HG02973 (cell line): Measurements from ENCODE around the gene AKAP6.
"Not testable (repeated sequence)": the region's sequence is repeated elsewhere in the genome, so short reads cannot be mapped to it uniquely, and the experiment has no call there.

Source experiments
- ATAC-seq: cut with Tn5 transposase; IDR thresholded peaks from one replicate; pipeline ENCODE4 v1.9.1; 2021; ENCODE audit warnings: moderate library complexity; ENCODE audit not compliant: unreplicated experiment

Gene AKAP6

DNA sequence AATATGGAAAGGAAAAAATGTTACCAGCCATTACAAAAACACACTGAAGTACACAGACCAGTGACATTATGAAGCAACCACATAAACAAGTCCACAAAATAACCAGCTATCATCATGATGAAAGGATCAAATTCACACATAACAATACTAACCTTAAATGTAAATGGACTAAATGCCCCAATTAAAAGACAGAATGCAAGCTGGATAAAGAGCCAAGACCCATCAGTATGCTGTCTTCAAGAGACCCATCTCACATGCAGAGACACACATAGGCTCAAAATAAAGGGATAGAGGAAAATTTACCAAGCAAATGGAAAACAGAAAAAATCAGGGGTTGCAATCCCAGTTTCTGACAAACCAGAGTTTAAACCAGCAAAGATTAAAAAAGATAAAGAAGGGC lies 463.9 kb downstream of the AKAP6 start:
- ATAC-seq = not testable (repeated sequence)

DNA sequence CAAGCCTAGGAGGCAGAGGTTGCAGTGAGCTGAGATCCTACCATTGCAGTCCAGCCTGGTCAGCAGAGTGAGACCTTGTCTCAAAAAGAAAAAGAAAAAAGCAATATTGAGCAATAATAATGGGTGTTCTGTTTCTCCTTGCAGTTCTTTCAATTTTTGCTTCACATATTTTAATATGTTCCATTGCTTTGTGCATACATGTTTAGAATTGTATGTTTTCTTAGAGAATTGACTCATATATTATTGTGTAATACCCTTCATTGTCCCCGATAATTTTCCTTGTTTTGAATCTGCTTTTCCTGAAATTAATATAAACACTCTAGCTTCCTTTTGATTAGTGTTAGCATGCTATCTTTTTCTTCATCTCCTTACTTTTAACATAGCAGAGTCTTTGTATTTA lies 471.2 kb downstream of the AKAP6 start:
- ATAC-seq = no peak

DNA sequence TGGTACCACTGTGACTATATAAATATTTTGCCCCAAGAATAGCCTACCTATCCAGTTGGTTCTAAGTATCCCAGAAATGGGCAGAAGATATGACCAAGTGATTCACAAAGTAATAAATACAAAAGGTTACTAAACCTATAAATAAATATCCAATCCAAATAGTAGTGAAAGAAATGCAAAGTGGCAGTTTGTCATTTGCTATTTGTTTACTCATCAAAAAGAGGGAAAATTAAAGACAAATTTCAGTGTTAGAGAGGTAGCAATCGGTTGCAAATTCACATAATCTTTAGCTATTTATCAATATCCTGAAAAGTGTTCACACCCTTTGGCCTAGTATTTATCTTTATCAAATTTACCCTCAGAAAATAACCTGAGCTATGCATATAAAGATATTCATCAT lies 473.2 kb downstream of the AKAP6 start:
- no peak for ATAC-seq

DNA sequence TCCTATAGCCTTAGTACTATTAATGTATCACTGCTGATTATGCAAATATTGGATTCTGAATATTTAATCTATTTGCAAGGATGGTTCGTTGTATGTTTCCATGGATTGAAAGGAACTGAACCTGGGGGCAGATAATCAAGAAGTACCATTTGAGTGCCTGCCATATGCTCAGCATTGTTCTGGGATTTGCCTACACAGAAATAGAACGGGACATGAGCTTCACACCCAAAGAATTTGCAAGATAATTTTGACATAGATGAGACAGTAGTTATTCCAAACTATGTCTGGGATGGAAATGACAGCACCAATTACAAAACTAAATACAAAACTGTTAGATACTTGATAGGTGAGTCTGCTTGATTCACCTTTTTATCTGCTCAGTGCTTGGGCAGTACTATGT lies 476.9 kb downstream of the AKAP6 start:
- ATAC-seq = no peak

DNA sequence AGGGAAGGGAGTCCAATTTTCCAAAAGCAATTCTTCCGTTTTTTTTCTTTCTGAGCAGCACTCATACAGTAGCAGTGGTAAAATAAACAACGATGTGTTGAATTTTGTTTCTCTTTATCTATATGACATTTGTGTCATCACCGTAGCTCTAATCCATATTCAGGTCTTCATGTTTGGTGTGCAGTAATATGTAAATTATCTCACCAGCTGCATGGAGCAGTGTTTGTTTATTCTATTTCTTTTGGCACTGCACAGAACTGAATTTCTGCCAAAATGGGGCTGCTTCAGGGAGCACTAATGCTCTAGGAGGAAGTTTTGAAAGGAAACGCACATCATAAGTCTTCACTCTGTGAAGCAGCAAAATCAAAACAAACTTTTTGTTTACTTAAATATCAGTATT lies 479.5 kb downstream of the AKAP6 start:
- no peak for ATAC-seq

DNA sequence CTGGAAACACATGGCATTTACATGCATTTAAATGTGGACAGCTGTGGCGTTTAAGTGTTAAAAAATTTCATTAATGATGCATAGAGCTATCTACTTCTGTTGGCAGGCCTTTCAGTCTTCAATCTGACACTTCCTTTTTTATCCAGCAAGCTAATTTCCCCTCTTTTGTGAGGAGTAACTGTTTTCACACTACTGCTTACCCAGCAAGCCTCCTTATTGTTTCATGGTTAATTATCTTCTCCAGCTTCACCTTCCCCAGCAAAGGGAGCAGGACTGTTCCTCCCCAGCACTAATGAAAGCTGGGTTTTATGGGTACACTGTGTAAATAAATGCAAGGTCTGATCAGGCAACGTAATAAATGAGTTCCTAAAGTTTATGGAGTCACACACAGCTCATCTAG lies 480.2 kb downstream of the AKAP6 start:
- ATAC-seq = no peak

DNA sequence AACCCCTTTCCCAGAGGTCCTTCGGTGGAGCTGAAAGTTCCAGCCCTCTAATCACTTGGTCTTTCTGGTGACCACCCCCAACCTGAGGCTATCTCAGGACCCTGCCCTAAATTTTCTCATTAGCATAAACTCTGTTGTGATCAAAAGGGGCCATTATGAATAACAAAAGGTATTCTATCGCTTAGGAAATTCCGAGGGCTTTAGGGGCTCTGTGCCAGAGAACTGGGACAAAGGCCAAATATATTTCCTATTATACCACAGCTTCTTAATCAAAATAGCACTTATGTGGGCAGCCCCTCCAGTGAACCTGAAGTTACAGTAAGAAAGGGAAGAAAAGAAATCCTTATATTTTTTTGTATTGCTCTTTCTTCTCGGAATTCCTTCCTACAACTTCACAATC lies 484.3 kb downstream of the AKAP6 start:
- ATAC-seq = no peak

DNA sequence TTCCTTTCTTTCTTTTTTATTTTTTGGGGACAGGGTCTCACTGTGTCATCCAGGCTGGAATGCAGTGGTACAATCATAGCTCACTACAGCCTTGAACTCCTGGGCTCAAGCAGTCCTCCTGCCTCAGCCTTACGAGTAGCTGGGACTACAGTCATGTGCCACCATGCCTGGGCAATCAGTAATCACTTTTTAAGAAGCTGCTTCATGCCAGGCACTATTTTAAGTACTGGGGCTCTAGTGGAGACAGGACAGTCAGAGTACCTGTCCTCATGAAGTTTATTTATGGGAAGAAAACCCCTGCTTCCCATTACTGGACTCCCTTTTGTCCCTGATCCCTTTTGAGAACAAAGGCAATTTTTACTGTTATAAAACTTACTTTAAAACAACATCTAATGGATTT lies 485.6 kb downstream of the AKAP6 start:
- no peak for ATAC-seq

DNA sequence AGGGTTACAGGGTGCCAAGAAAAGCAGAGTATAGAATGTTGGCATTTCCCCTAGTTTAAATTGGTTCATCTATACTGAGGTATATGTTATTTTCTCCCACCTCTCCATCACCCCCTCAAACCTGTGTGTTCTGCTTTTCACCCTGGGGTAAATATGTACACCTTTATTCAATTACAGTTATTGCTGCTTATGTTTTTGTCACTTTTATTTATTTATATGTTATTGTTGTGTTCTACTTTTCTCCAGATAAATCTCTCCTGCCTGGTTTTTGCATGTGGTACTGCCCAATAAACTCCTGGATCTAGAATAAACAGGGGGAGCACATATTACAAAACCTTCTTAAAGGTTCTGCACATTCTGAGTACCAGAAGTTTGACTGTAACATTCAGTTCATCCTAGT lies 487.5 kb downstream of the AKAP6 start:
- no peak for ATAC-seq

DNA sequence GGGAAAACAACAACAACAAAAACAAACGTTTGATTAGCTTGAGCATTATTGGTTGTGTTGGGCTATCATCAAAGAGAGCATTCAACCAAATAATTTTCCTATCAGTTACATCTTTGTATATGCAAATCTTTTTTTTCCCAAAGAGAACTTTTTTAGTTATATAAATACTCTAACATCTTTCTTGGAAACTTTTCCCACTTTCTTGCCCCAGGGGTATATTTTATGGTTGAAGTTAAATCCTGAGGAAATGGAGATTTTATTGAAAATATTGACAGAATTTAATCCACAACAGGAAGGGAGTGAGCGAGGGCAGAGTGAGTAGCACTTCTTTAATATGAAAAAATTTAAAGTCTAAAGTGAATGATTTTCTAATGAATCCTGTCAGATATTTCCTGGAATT lies 488.7 kb downstream of the AKAP6 start:
- ATAC-seq = no peak

DNA sequence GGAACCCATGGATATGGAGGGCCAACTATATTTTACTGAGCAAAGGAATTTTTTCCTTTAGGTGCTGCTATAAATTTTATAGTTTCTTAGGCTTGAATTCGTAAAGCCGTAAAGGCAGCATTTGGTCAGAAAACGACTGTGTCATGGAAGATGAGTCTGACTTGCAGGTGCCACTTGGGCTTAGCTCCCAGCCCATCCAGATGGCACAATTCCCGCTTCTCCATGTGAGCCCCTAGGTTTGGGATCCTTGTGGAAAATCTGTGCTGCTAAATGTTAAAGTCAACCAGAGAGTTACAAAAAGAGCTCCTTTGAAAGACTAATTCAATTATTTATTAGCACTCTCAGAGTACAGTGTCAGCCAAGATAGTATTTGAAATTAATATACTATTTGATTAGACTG lies 489.5 kb downstream of the AKAP6 start:
- no peak for ATAC-seq

DNA sequence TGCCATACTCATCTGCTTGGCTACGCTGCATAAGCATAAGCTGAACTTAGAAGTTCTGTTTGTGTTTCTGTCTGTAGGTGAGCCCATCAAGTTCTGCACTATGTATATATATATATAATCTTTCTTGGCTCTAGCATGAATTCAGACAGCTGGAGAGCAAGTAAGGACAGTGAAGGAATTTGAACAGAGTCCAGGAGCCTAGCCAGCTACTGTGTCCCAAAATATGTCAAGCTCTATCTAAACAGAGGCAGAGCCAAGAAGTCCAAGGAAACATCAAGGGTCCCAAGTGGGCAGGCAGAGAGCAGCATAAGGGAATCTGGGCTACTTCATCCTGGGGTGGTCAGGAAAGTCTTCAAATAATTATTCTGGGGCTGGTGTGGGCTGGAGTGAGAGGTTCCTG lies 491.1 kb downstream of the AKAP6 start:
- no peak for ATAC-seq

DNA sequence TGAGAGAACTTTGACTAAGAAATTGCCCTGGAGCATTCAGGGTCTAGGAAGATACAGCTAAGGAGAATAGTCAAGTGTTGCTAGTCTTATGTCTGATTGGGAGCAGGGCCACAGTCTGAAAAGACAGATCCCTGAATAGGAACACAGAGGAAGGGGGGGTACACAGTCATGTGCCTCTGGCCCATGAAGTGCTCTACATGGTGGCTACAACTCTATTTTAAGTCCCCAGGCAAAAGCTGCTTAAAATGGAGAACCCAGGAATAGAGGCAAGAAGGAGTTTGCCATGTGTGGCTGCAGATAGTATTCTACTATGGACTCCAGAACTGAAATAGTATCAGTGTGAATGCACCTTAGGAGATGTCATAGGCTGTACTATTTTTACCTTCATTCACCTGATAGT lies 491.6 kb downstream of the AKAP6 start:
- ATAC-seq = no peak

DNA sequence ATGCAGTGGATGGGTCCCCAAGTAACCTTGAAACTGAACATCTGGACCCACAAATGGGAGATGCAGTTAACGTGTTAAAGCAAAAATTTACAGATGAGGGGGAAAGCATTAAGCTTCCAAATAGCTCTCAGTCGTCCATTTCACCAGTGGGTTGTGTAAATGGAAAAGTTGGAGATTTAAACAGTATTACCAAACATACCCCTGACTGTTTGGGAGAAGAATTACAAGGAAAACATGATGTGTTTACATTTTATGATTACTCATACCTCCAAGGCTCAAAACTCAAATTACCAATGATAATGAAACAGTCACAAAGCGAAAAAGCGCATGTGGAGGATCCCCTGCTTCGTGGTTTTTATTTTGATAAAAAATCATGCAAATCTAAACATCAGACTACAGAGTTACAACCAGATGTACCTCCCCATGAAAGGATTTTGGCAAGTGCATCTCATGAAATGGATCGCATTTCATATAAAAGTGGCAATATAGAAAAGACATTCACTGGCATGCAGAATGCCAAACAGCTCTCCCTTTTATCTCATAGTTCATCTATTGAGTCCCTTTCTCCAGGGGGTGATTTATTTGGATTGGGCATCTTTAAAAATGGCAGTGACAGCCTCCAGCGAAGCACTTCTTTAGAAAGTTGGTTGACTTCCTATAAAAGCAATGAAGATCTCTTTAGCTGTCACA lies 493.0 kb downstream of the AKAP6 start:
- ATAC-seq = no peak

DNA sequence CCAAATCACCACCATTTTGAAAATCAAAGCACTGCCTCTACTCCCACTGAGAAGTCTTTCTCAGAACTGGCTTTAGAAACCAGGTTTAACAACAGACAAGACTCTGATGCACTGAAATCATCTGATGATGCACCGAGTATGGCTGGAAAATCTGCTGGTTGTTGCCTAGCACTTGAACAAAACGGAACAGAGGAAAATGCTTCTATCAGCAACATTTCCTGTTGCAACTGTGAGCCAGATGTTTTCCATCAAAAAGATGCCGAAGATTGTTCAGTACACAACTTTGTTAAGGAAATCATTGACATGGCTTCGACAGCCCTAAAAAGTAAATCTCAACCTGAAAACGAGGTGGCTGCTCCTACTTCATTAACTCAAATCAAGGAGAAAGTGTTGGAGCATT lies 494.6 kb downstream of the AKAP6 start:
- no peak for ATAC-seq

DNA sequence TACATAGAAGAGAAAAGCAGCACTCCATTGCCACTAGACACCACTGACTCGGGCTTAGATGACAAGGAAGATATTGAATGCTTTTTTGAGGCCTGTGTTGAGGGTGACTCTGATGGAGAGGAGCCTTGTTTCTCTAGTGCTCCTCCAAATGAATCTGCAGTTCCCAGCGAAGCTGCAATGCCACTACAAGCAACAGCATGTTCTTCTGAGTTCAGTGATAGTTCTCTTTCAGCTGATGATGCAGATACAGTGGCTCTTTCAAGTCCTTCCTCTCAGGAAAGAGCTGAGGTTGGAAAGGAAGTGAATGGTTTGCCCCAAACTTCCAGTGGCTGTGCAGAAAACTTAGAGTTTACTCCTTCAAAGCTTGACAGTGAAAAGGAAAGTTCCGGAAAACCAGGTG lies 495.1 kb downstream of the AKAP6 start:
- no peak for ATAC-seq

DNA sequence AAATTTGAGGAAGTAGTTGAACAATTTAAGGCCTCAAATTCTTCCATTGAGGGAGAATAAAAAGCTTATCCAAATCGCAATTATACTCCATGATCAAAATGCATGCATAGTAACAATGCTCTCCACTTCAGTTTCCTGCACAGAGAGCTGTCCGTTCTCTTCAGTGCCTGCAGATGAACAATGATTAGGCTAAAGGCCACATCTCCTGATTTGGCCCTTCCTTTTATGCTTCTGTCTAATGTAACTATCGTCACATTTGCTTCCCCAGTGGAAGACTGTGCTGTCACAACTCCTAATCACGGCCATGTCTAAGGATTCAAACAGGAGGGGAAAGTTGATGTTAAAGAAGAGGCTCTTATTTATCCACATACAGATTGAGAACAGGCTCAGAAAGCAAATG lies 496.0 kb downstream of the AKAP6 start:
- no peak for ATAC-seq

DNA sequence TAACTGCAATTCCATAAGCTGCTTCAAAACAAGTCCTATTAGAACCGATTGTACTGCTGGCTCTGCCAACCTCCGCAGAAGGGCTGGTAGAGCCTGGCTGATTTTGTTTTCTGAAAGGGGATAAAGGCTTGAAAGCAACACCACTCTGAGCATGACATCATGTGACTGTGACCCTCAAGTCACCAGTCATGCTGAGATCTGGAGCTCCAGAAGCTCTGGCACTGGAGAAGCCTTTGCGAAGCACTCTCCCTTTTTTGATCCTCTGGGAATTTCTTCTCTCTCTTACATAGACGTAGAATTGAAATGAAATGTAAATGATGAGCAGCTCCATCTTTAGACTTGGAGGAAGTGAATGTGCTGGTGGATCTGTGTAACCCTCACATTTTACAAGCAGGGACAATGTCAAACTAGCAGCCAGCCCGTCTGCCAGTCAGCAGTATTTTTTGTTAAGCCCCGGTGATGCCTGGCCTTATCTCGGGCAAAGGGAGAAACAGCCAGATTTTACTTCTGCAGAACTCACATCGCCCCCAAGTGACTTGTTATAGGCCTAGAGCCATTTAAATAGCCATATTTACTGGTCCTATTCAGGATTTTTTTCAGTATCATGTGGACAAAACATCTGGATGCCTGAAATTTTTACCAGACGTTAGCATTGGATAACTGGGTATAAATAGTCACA lies 497.4 kb downstream of the AKAP6 start:
- no peak for ATAC-seq

DNA sequence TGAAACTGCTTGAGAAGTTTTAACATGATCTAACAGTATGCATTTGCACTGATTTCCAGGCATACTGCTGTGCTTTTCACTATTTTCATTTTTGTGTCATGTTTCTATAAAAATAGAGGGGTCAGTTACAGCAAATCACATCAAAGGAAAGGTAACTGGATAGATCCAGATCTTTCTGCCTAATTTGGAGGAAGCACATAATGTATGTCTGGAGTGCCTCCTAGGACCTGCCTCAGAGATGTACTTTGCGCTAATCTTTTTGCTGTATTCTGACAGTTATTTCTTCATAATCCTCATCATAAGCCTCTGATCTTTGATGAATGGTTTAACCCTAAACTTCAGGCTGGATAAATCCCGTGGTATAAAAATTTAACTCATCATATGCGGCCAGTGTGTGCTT lies 498.4 kb downstream of the AKAP6 start:
- ATAC-seq = no peak

DNA sequence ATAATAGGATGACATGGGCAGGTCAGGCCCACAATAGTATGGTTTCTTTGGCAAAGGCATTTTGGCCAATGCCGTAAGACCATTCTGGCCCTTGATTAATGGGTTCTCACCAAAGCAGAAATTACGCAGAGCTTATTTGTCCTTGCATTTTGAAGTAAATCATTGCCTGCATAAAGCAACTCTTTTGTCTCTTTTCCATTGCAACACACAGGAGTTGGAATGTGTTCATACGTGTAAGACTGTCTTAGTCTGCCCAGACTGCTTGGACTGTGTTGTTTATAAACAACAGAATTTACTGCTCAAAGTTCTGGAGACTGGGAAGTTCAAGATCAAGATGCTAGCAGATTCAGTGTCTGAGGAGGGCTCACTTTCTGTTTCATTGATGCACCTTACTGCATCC lies 506.8 kb downstream of the AKAP6 start:
- no peak for ATAC-seq

DNA sequence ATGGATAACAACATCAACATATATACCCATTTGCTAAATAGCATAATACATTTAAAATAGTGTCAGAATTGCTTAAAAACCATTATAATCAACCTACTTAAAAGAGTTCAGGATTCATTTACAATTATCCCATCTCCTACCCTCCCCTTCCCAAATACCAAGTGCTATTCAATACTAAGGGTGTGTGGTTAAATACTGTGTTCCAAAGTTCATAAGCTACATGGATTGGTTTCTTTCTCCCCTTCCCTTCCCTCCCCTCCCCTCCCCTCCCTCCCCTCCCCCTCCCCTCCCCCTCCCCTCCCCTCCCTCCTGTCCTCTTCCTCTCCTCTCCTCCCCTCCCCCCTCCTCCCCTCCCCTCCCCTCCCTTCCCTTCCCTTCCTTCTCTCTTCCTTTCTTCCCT lies 512.6 kb downstream of the AKAP6 start:
- no peak for ATAC-seq

DNA sequence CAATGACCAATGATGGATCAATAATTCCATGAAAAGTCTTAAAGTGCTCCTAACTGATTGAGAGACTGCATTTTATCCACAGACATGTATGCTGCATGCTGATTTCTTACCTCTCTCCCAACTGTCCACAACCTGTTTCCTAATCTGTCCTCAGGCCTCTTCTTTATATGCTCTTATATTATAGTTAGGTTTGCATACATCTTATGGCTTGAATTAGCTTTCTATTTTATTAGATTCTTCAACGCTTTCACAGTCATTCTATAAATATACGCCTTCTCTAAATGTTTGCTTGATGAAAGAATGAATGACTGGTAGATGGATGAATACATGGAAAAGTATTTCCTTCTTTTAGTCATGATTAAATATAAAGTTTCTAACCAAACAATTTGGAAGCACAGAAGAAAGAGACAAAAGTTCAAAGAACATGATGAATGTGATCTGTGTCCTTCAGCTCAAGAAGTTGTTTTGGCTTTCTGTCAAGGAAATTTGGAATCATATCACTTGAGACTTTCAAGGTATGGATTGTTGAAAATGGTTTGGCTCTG lies 517.8 kb downstream of the AKAP6 start:
- ATAC-seq = no peak

DNA sequence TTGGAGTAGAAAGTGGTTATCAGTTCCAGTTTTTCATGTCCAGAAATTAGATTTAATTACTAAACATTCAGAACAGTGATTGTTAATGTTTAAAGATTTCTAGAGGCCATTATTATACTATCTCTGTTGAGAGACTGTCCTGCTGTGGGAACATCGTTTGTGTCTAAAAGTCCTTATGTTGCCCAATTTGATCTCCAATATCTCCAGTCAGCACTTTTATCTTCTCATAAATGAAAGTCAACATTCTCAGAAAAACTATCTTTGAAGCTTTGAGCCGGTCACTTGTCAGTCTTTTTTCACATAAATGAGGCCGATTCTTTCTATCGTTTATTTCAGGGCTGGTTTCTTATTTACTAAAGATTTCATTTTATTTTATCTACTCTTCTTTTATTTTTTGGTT lies 518.8 kb downstream of the AKAP6 start:
- ATAC-seq = no peak
